ENCODE results near the gene LIMK2. TPM values are rescaled to one million over a fixed set of nuclear protein-coding genes. Genes with fewer than 3 reads are reported as not detected.
"Not testable (repeated sequence)": the region's sequence is repeated elsewhere in the genome, so short reads cannot be mapped to it uniquely, and the experiment has no call there.

The LIMK2 gene
- total and polyA plus RNA-seq, 2 donors, result 21.6 to 32.6 TPM

GRCh38 chr22:31300896-31301295 lies 88.8 kb downstream of the LIMK2 start:
- WGBS, result 96% methylated on average over 3 of the region's 3 CpGs
- Histone ChIP-seq H3K27ac (ENCODE audit: low read depth in 1 of 2, low read length in 1 of 2) (no peak overlapping the region), H3K9me3 (ENCODE audit: control insufficient read depth in 2 of 2, insufficient read depth in 1 of 2, low read length in 1 of 2) (no peaks in the 10 kb centered on the region)

GRCh38 chr22:31302006-31302405 lies 89.9 kb downstream of the LIMK2 start:
- no peaks in the 10 kb centered on the region for H3K36me3 ChIP-seq (ENCODE audit: control insufficient read depth in 2 of 2, insufficient read depth in 2 of 2, low read length in 1 of 2)
- no peak overlapping the region for H3K4me3 ChIP-seq (ENCODE audit: low read length in 2 of 2)
- H3K9me3 ChIP-seq (ENCODE audit: control insufficient read depth in 2 of 2, insufficient read depth in 1 of 2, low read length in 1 of 2), result no peaks in the 10 kb centered on the region
- H3K27me3 ChIP-seq (ENCODE audit: control insufficient read depth in 2 of 2, insufficient read depth in 1 of 2, low read length in 1 of 2), result no peaks in the 10 kb centered on the region
- no peak overlapping the region for H3K27ac ChIP-seq (ENCODE audit: low read depth in 1 of 2, low read length in 1 of 2)
- no peak for DNase-seq (ENCODE audit: low read depth in 6 of 9, low spot score in 9 of 9)
- no peaks in the 10 kb centered on the region for H3K4me1 ChIP-seq (ENCODE audit: control insufficient read depth in 2 of 2, insufficient read depth in 2 of 2, low read length in 2 of 2)

More at GRCh38 chr22:31300896-31301295, 88.8 kb downstream of the LIMK2 start:
- no peak for DNase-seq (ENCODE audit: low read depth in 6 of 9, low spot score in 9 of 9)
- H3K4me3 ChIP-seq (ENCODE audit: low read length in 2 of 2), result no peak overlapping the region
- H3K36me3 ChIP-seq (ENCODE audit: control insufficient read depth in 2 of 2, insufficient read depth in 2 of 2, low read length in 1 of 2), result no peaks in the 10 kb centered on the region
- H3K27me3 ChIP-seq (ENCODE audit: control insufficient read depth in 2 of 2, insufficient read depth in 1 of 2, low read length in 1 of 2), result no peaks in the 10 kb centered on the region
- H3K4me1 ChIP-seq (ENCODE audit: control insufficient read depth in 2 of 2, insufficient read depth in 2 of 2, low read length in 2 of 2), result no peaks in the 10 kb centered on the region

GRCh38 chr22:31302537-31302936 lies 90.4 kb downstream of the LIMK2 start:
- 85% methylated on average over 3 of the region's 3 CpGs for WGBS

GRCh38 chr22:31305194-31305593 lies 93.1 kb downstream of the LIMK2 start:
- no peaks in the 10 kb centered on the region for H3K4me1 ChIP-seq (ENCODE audit: control insufficient read depth in 2 of 2, insufficient read depth in 2 of 2, low read length in 2 of 2)
- no peak for DNase-seq (ENCODE audit: low read depth in 6 of 9, low spot score in 9 of 9)
- 94% methylated on average over 3 of the region's 3 CpGs for WGBS

More at GRCh38 chr22:31302537-31302936, 90.4 kb downstream of the LIMK2 start:
- H3K4me1 ChIP-seq (ENCODE audit: control insufficient read depth in 2 of 2, insufficient read depth in 2 of 2, low read length in 2 of 2), result no peaks in the 10 kb centered on the region
- H3K36me3 ChIP-seq (ENCODE audit: control insufficient read depth in 2 of 2, insufficient read depth in 2 of 2, low read length in 1 of 2), result no peaks in the 10 kb centered on the region
- no peak for DNase-seq (ENCODE audit: low read depth in 6 of 9, low spot score in 9 of 9)
- no peak overlapping the region for H3K27ac ChIP-seq (ENCODE audit: low read depth in 1 of 2, low read length in 1 of 2)
- H3K9me3 ChIP-seq (ENCODE audit: control insufficient read depth in 2 of 2, insufficient read depth in 1 of 2, low read length in 1 of 2), result no peaks in the 10 kb centered on the region
- no peaks in the 10 kb centered on the region for H3K27me3 ChIP-seq (ENCODE audit: control insufficient read depth in 2 of 2, insufficient read depth in 1 of 2, low read length in 1 of 2)
- no peak overlapping the region for H3K4me3 ChIP-seq (ENCODE audit: low read length in 2 of 2)

GRCh38 chr22:31308181-31308580 lies 96.1 kb downstream of the LIMK2 start:
- H3K4me1 ChIP-seq (ENCODE audit: control insufficient read depth in 2 of 2, insufficient read depth in 2 of 2, low read length in 2 of 2), result no peaks in the 10 kb centered on the region
- H3K4me3 ChIP-seq (ENCODE audit: low read length in 2 of 2), result no peak overlapping the region
- DNase-seq (ENCODE audit: low read depth in 6 of 9, low spot score in 9 of 9), result no peak
- H3K9me3 ChIP-seq (ENCODE audit: control insufficient read depth in 2 of 2, insufficient read depth in 1 of 2, low read length in 1 of 2), result no peaks in the 10 kb centered on the region
- H3K27ac ChIP-seq (ENCODE audit: low read depth in 1 of 2, low read length in 1 of 2), result no peak overlapping the region
- no peaks in the 10 kb centered on the region for H3K36me3 ChIP-seq (ENCODE audit: control insufficient read depth in 2 of 2, insufficient read depth in 2 of 2, low read length in 1 of 2)
- no peaks in the 10 kb centered on the region for H3K27me3 ChIP-seq (ENCODE audit: control insufficient read depth in 2 of 2, insufficient read depth in 1 of 2, low read length in 1 of 2)

More at GRCh38 chr22:31305194-31305593, 93.1 kb downstream of the LIMK2 start:
- no peaks in the 10 kb centered on the region for H3K27me3 ChIP-seq (ENCODE audit: control insufficient read depth in 2 of 2, insufficient read depth in 1 of 2, low read length in 1 of 2)
- H3K36me3 ChIP-seq (ENCODE audit: control insufficient read depth in 2 of 2, insufficient read depth in 2 of 2, low read length in 1 of 2), result no peaks in the 10 kb centered on the region
- H3K27ac ChIP-seq (ENCODE audit: low read depth in 1 of 2, low read length in 1 of 2), result no peak overlapping the region
- H3K4me3 ChIP-seq (ENCODE audit: low read length in 2 of 2), result no peak overlapping the region
- no peaks in the 10 kb centered on the region for H3K9me3 ChIP-seq (ENCODE audit: control insufficient read depth in 2 of 2, insufficient read depth in 1 of 2, low read length in 1 of 2)

- peak in 5 of 9 donors; percentile 42 to 74 (median 56) for DNase-seq (ENCODE audit: low read depth in 6 of 9, low spot score in 9 of 9)
- no peaks in the 10 kb centered on the region for H3K4me1 ChIP-seq (ENCODE audit: control insufficient read depth in 2 of 2, insufficient read depth in 2 of 2, low read length in 2 of 2)
- H3K27ac ChIP-seq (ENCODE audit: low read depth in 1 of 2, low read length in 1 of 2), result peak overlapping the region; percentile 46 to 50
- H3K27me3 ChIP-seq (ENCODE audit: control insufficient read depth in 2 of 2, insufficient read depth in 1 of 2, low read length in 1 of 2), result no peaks in the 10 kb centered on the region
- peaks cover 0 to 8% of the 10 kb centered on the region in 2 donors for H3K9me3 ChIP-seq (ENCODE audit: control insufficient read depth in 2 of 2, insufficient read depth in 1 of 2, low read length in 1 of 2)
- WGBS, result 53% methylated on average over 6 of the region's 6 CpGs
- no peak overlapping the region for H3K4me3 ChIP-seq (ENCODE audit: low read length in 2 of 2)
- no peaks in the 10 kb centered on the region for H3K36me3 ChIP-seq (ENCODE audit: control insufficient read depth in 2 of 2, insufficient read depth in 2 of 2, low read length in 1 of 2)
Measured at GRCh38 chr22:31313366-31314147, 101.5 kb downstream of the LIMK2 start.

- H3K4me3 ChIP-seq (ENCODE audit: low read length in 2 of 2); H3K27me3 ChIP-seq (ENCODE audit: control insufficient read depth in 2 of 2, insufficient read depth in 1 of 2, low read length in 1 of 2); DNase-seq (ENCODE audit: low read depth in 6 of 9, low spot score in 9 of 9); H3K36me3 ChIP-seq (ENCODE audit: control insufficient read depth in 2 of 2, insufficient read depth in 2 of 2, low read length in 1 of 2); H3K4me1 ChIP-seq (ENCODE audit: control insufficient read depth in 2 of 2, insufficient read depth in 2 of 2, low read length in 2 of 2); H3K9me3 ChIP-seq (ENCODE audit: control insufficient read depth in 2 of 2, insufficient read depth in 1 of 2, low read length in 1 of 2): not testable (repeated sequence)
- WGBS, result 100% methylated on average over 1 of the region's 1 CpG
- peak overlapping the region in 1 of 2 donors; percentile 4 for H3K27ac ChIP-seq (ENCODE audit: low read depth in 1 of 2, low read length in 1 of 2)
Measured at GRCh38 chr22:31314220-31314619, 102.1 kb downstream of the LIMK2 start.

GRCh38 chr22:31321421-31321820 lies 109.3 kb downstream of the LIMK2 start:
- no peaks in the 10 kb centered on the region for H3K9me3 ChIP-seq (ENCODE audit: control insufficient read depth in 2 of 2, insufficient read depth in 1 of 2, low read length in 1 of 2)
- no peaks in the 10 kb centered on the region for H3K27me3 ChIP-seq (ENCODE audit: control insufficient read depth in 2 of 2, insufficient read depth in 1 of 2, low read length in 1 of 2)
- no peaks in the 10 kb centered on the region for H3K4me1 ChIP-seq (ENCODE audit: control insufficient read depth in 2 of 2, insufficient read depth in 2 of 2, low read length in 2 of 2)
- WGBS, result 98% methylated on average over 4 of the region's 4 CpGs
- no peak overlapping the region for H3K27ac ChIP-seq (ENCODE audit: low read depth in 1 of 2, low read length in 1 of 2)
- H3K4me3 ChIP-seq (ENCODE audit: low read length in 2 of 2), result no peak overlapping the region
- DNase-seq (ENCODE audit: low read depth in 6 of 9, low spot score in 9 of 9), result no peak
- peaks cover 25 to 38% of the 10 kb centered on the region in 2 donors for H3K36me3 ChIP-seq (ENCODE audit: control insufficient read depth in 2 of 2, insufficient read depth in 2 of 2, low read length in 1 of 2)

GRCh38 chr22:31323578-31324550 lies 111.8 kb downstream of the LIMK2 start:
- Histone ChIP-seq H3K9me3 (ENCODE audit: control insufficient read depth in 2 of 2, insufficient read depth in 1 of 2, low read length in 1 of 2) (no peaks in the 10 kb centered on the region), H3K27ac (ENCODE audit: low read depth in 1 of 2, low read length in 1 of 2) (no peak overlapping the region), H3K4me3 (ENCODE audit: low read length in 2 of 2) (no peak overlapping the region), H3K27me3 (ENCODE audit: control insufficient read depth in 2 of 2, insufficient read depth in 1 of 2, low read length in 1 of 2) (no peaks in the 10 kb centered on the region), H3K36me3 (ENCODE audit: control insufficient read depth in 2 of 2, insufficient read depth in 2 of 2, low read length in 1 of 2) (peaks cover 50 to 62% of the 10 kb centered on the region in 2 donors), H3K4me1 (ENCODE audit: control insufficient read depth in 2 of 2, insufficient read depth in 2 of 2, low read length in 2 of 2) (no peaks in the 10 kb centered on the region)
- no peak for DNase-seq (ENCODE audit: low read depth in 6 of 9, low spot score in 9 of 9)
- WGBS, result 96% methylated on average over 8 of the region's 8 CpGs
